H9 (cell line): Measurements from ENCODE around the gene CIB4. TPM values are rescaled to one million over a fixed set of nuclear protein-coding genes. Genes with fewer than 3 reads are reported as not detected.

Experiments used
- DNase-seq: peaks from one replicate; pipeline ENCODE4 v3.0.0-alpha.2; 2017
- H2AFZ ChIP-seq: one replicate; pipeline ENCODE4 v1.6.1; 2013; ENCODE audit warnings: mild to moderate bottlenecking, low read length, control low read depth, moderate library complexity
- H2AK5ac ChIP-seq: 2 replicates; pipeline ENCODE4 v1.6.1; 2013; ENCODE audit warnings: low read length, control low read depth, mixed read lengths; ENCODE audit not compliant: insufficient read length
- H2BK120ac ChIP-seq: one replicate; pipeline ENCODE4 v1.6.1; 2013; ENCODE audit warnings: low read depth, mild to moderate bottlenecking, low read length, control low read depth, inconsistent platforms; ENCODE audit not compliant: poor library complexity, severe bottlenecking
- H2BK12ac ChIP-seq: 2 replicates; pipeline ENCODE4 v1.6.1; 2013; ENCODE audit warnings: low read length, control low read depth, mixed read lengths, low read depth; ENCODE audit not compliant: insufficient read length
- H2BK15ac ChIP-seq: 2 replicates; pipeline ENCODE4 v1.6.1; 2013; ENCODE audit warnings: low read depth, low read length, control low read depth
- H2BK20ac ChIP-seq: one replicate; pipeline ENCODE4 v1.6.1; 2013; ENCODE audit warnings: low read depth, mild to moderate bottlenecking, low read length, control low read depth, inconsistent platforms; ENCODE audit not compliant: poor library complexity, severe bottlenecking
- H2BK5ac ChIP-seq: 2 replicates; pipeline ENCODE4 v1.6.1; 2013; ENCODE audit warnings: low read length, control low read depth, mixed read lengths; ENCODE audit not compliant: insufficient read length
- H3K14ac ChIP-seq: 2 replicates; pipeline ENCODE4 v1.6.1; 2013; ENCODE audit warnings: low read length, control low read depth; ENCODE audit not compliant: insufficient read depth
- H3K18ac ChIP-seq: 2 replicates; pipeline ENCODE4 v1.6.1; 2013; ENCODE audit warnings: low read depth, mild to moderate bottlenecking, mixed read lengths, low read length, control low read depth; ENCODE audit not compliant: insufficient read length
- H3K23ac ChIP-seq: 2 replicates; pipeline ENCODE4 v1.6.1; 2013; ENCODE audit warnings: low read length, control low read depth, mixed read lengths, low read depth; ENCODE audit not compliant: insufficient read length
- H3K23me2 ChIP-seq: 2 replicates; pipeline ENCODE4 v1.6.1; 2013; ENCODE audit warnings: low read depth, mild to moderate bottlenecking, mixed read lengths, low read length, control low read depth; ENCODE audit not compliant: insufficient read length, poor library complexity, severe bottlenecking
- H3K27ac ChIP-seq: 2 replicates; pipeline ENCODE4 v1.5.1; 2013; ENCODE audit warnings: low read length, control low read depth, mixed read lengths, low read depth; ENCODE audit not compliant: insufficient read length
- H3K27me3 ChIP-seq: 2 replicates; pipeline ENCODE4 v1.6.1; 2013; ENCODE audit warnings: low read length, control low read depth, inconsistent platforms; ENCODE audit not compliant: insufficient read depth
- H3K4ac ChIP-seq: 2 replicates; pipeline ENCODE4 v1.6.1; 2013; ENCODE audit warnings: low read depth, mild to moderate bottlenecking, control low read depth, inconsistent platforms, low read length, moderate library complexity
- H3K4me1 ChIP-seq: 2 replicates; pipeline ENCODE4 v1.6.1; 2013; ENCODE audit warnings: low read length, control low read depth, inconsistent platforms; ENCODE audit not compliant: insufficient read depth
- H3K4me2 ChIP-seq: 2 replicates; pipeline ENCODE4 v1.6.1; 2013; ENCODE audit warnings: low read length, control low read depth, mixed read lengths; ENCODE audit not compliant: insufficient read length, insufficient read depth
- H3K56ac ChIP-seq: 2 replicates; pipeline ENCODE4 v1.6.1; 2013; ENCODE audit warnings: low read depth, mild to moderate bottlenecking, mixed read lengths, low read length, control low read depth; ENCODE audit not compliant: insufficient read length
- H3K79me1 ChIP-seq: 2 replicates; pipeline ENCODE4 v1.6.1; 2013; ENCODE audit warnings: low read depth, mild to moderate bottlenecking, moderate library complexity, low read length, control low read depth, inconsistent platforms; ENCODE audit not compliant: insufficient read depth, poor library complexity, severe bottlenecking
- H3K79me2 ChIP-seq: 2 replicates; pipeline ENCODE4 v1.6.1; 2013; ENCODE audit warnings: low read length, control low read depth, inconsistent platforms; ENCODE audit not compliant: insufficient read depth
- H3K9ac ChIP-seq: 2 replicates; pipeline ENCODE4 v1.6.1; 2013; ENCODE audit warnings: low read length, control low read depth, mixed read lengths; ENCODE audit not compliant: insufficient read length; ENCODE audit errors: extremely low read depth
- H3K9me3 ChIP-seq: one replicate; pipeline ENCODE4 v1.6.1; 2013; ENCODE audit warnings: low read depth, low read length, inconsistent platforms; ENCODE audit not compliant: control insufficient read depth
- H3T11ph ChIP-seq: one replicate; pipeline ENCODE4 v1.6.1; 2013; ENCODE audit warnings: mild to moderate bottlenecking, low read length, control low read depth, inconsistent platforms
- H4K20me1 ChIP-seq: one replicate; pipeline ENCODE4 v1.6.1; 2013; ENCODE audit not compliant: control insufficient read depth, insufficient read length, insufficient read depth
- H4K5ac ChIP-seq: 2 replicates; pipeline ENCODE4 v1.6.1; 2013; ENCODE audit warnings: low read depth, mild to moderate bottlenecking, mixed read lengths, low read length, control low read depth; ENCODE audit not compliant: insufficient read length
- H4K8ac ChIP-seq: replicated peaks from 2 replicates; pipeline ENCODE4 v1.6.1; 2013; ENCODE audit warnings: low read length, control low read depth, mixed read lengths, low read depth; ENCODE audit not compliant: insufficient read length
- H4K91ac ChIP-seq: 2 replicates; pipeline ENCODE4 v1.6.1; 2013; ENCODE audit warnings: low read depth, mild to moderate bottlenecking, moderate library complexity, mixed read lengths, low read length, control low read depth; ENCODE audit not compliant: insufficient read length
- H3K27ac Mint-ChIP-seq, 3 experiments: 2 replicates in 2 of 3; 3 replicates in 1 of 3; pipeline ENCODE4 v1.8.0; 2020 to 2021; ENCODE audit warnings: mixed read lengths in 3 of 3, mild to moderate bottlenecking in 1 of 3, moderate library complexity in 1 of 3
- H3K27me3 Mint-ChIP-seq: 2 replicates; pipeline ENCODE4 v1.8.0; 2021; ENCODE audit warnings: low read depth, mild to moderate bottlenecking, moderate library complexity, mixed read lengths
- H3K36me3 Mint-ChIP-seq, 3 experiments: 2 replicates in 2 of 3; 3 replicates in 1 of 3; pipeline ENCODE4 v1.8.0; 2020 to 2021; ENCODE audit warnings: low read depth in 3 of 3, mixed read lengths in 3 of 3; ENCODE audit not compliant: insufficient read depth in 1 of 3
- H3K4me1 Mint-ChIP-seq, 2 experiments: 2 replicates each; pipeline ENCODE4 v1.8.0; 2020; ENCODE audit warnings: mixed read lengths in 2 of 2
- H3K4me3 Mint-ChIP-seq, 2 experiments: 2 replicates in 1 of 2; 3 replicates in 1 of 2; pipeline ENCODE4 v1.8.0; 2020 to 2021; ENCODE audit warnings: mild to moderate bottlenecking in 2 of 2, mixed read lengths in 2 of 2, moderate library complexity in 1 of 2
- H3K9me3 Mint-ChIP-seq, 2 experiments: 2 replicates in 1 of 2; 3 replicates in 1 of 2; pipeline ENCODE4 v1.8.0; 2020; ENCODE audit warnings: mild to moderate bottlenecking in 2 of 2, mixed read lengths in 2 of 2, moderate library complexity in 1 of 2
- WGBS: extraction: QIAGEN DNeasy Blood & Tissue Kit; methylation state at CpG from one replicate; pipeline ENCODE4 v1.1.7; 2013; ENCODE audit warnings: missing lambda C conversion rate, low lambda C conversion rate, mixed read lengths; ENCODE audit not compliant: insufficient read length; ENCODE audit errors: extremely low coverage; 5-methylcytosine and 5-hydroxymethylcytosine counted together
- total RNA-seq: library from RNA; stranded (reverse); gene quantifications from 2 replicates; pipeline ENCODE4 v1.2.1, GENCODE V29; 2021
- TF ChIP-seq, protein P1 (sequence below): fragments of 200-600 bp; sonication (generic); conservative IDR thresholded peaks from 3 replicates; pipeline ENCODE4 v1.8.0; 2021; ENCODE audit warnings: antibody characterized with exemption, mild to moderate bottlenecking

The CIB4 gene
- total RNA-seq, 1 experiment from 2014 or later: not detected

- no peak overlapping the region for H3K9ac ChIP-seq
- H2BK120ac ChIP-seq: no peak overlapping the region
- WGBS: no CpG with 5 or more reads among the region's 10 CpGs
- H3K4me2 ChIP-seq: no peak overlapping the region
- no peak overlapping the region for H2BK12ac ChIP-seq
- Mint-ChIP-seq H3K4me1 (peaks cover 32 to 52% of the 10 kb centered on the region in 2 experiments), H3K27me3 (peaks cover 60% of the 10 kb centered on the region), H3K9me3 (no peaks in the 10 kb centered on the region; a peak in 1 of 5 replicates), H3K27ac (no peak overlapping the region), H3K4me3 (no peak overlapping the region), H3K36me3 (no peaks in the 10 kb centered on the region)
- H3K27ac ChIP-seq: no peak overlapping the region
- H4K5ac ChIP-seq: no peak overlapping the region
- H3K9me3 ChIP-seq: no peaks in the 10 kb centered on the region
- H4K8ac ChIP-seq: no peak overlapping the region
- H3K79me1 ChIP-seq: no peaks in the 10 kb centered on the region
- no peak overlapping the region for H2AFZ ChIP-seq
- H3K4me1 ChIP-seq: no peaks in the 10 kb centered on the region; the same call in 1 of the 2 replicates
- H3K23ac ChIP-seq: no peak overlapping the region
- H3K56ac ChIP-seq: no peak overlapping the region
- H3T11ph ChIP-seq: no peak overlapping the region
- no peaks in the 10 kb centered on the region for H4K20me1 ChIP-seq
- H3K23me2 ChIP-seq: no peaks in the 10 kb centered on the region
- H3K4ac ChIP-seq: no peak overlapping the region
- H2BK20ac ChIP-seq: no peak overlapping the region
- H3K79me2 ChIP-seq: no peaks in the 10 kb centered on the region
- H3K14ac ChIP-seq: no peak overlapping the region
- H3K27me3 ChIP-seq: no peaks in the 10 kb centered on the region
- no peak overlapping the region for H2BK5ac ChIP-seq
- H3K18ac ChIP-seq: no peak overlapping the region
- H2AK5ac ChIP-seq: no peak overlapping the region
- peak; percentile 76 for DNase-seq
- no peak overlapping the region for H2BK15ac ChIP-seq
- H4K91ac ChIP-seq: no peak overlapping the region
- TF ChIP-seq, protein P1, sequence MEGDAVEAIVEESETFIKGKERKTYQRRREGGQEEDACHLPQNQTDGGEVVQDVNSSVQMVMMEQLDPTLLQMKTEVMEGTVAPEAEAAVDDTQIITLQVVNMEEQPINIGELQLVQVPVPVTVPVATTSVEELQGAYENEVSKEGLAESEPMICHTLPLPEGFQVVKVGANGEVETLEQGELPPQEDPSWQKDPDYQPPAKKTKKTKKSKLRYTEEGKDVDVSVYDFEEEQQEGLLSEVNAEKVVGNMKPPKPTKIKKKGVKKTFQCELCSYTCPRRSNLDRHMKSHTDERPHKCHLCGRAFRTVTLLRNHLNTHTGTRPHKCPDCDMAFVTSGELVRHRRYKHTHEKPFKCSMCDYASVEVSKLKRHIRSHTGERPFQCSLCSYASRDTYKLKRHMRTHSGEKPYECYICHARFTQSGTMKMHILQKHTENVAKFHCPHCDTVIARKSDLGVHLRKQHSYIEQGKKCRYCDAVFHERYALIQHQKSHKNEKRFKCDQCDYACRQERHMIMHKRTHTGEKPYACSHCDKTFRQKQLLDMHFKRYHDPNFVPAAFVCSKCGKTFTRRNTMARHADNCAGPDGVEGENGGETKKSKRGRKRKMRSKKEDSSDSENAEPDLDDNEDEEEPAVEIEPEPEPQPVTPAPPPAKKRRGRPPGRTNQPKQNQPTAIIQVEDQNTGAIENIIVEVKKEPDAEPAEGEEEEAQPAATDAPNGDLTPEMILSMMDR: peak; percentile 61
Observed at GRCh38 chr2:26615336-26615859, 25.8 kb downstream of the CIB4 start.
